Fibroblast of peridontal ligament (primary cell): ENCODE results near the gene NFE2.
"Not testable (repeated sequence)": the region's sequence is repeated elsewhere in the genome, so short reads cannot be mapped to it uniquely, and the experiment has no call there.

Experiments used
- DNase-seq: peaks from one replicate; pipeline ENCODE4 v3.0.0-alpha.2; 2010; ENCODE audit errors: extremely low read depth

NFE2 gene

GRCh38 chr12:54300732-54301427, at the start of gene NFE2:
NFE2 (minus strand) TSS chr12:54301015; CDS start chr12:54295248, 5,767 bp downstream.
- peak; percentile 68 for DNase-seq

GRCh38 chr12:54349679-54350078, 48.9 kb upstream of the NFE2 start:
- no peak for DNase-seq

DNA sequence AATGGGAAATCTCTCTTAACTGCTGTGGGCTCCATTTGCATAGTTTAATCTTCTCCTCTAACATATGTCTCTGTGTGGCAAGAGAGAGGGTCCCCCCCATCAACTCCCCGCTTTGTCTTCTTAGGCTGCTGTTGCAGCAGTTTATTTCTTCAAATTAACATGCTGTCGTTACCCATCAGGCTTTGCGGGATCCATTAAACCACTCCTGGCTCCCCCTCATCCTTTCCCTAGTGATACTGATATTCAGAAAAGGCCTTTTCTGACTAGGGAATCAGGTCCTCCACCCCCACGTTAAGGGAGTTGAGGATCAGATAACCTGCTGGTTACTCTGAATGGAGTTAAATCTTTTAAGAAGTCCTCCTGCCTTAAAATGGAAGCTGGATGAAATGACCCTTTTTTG, 48.2 kb upstream of the NFE2 start:
- DNase-seq, result no peak

DNA sequence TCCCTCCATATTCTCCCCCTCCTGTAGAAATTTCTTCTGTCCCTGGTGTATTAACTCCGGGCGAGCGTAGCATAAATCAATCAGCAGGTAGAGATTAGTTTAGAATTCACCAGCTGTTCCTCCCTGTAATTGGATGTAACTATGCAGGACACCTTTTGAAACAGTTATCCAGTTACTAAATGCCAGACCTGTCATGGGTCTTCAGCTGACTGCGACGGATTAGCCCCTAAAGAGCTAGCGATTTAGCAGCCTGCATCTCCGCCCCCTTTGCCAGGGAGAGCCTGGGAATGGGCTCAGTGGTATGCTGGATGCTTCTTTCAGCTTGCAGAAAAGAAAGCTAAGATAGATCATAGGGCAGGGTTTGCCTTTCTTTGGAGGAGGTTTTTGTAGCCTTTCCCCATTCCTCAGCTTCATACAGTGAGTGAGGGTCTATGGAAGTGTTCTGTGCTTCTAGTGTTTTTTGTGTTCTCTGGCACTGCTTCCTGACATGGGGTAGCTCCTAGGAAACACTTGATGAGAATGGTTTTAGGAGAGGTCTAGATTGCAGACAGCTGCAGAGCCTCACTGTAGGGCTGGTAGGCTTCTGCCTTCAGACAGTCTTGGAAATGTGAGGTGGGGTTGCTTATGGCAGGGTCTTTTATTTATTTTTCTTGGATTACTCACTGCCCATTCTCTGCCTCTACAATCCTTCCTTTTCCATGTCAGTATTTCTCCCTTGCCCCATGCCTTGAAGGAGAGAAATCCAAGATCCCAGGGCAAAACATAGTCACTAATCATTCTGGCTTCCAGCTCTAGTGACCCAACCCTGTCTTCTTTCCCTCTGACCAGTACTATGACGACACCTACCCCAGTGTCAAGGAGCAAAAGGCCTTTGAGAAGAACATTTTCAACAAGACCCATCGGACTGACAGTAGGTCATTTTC, 40.8 kb upstream of the NFE2 start:
- DNase-seq, result no peak

DNA sequence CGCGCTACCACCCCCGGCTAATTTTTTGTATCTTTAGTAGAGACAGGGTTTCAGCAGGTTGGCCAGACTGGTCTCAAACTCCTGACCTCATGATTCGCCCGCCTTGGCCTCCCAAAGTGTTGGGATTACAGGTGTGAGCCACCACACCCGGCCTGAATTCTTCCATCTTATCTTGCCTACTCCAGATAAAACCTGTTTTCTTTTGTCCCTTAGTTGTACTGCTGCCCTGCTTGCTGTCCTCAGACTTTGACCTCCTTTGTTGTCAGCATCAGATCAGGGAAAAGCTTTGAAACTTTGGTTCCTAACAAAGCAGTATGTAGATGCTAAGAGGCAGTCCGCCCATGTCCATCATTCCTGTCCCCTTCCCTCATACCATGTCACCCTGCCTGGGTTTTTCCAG, 40.0 kb upstream of the NFE2 start:
- DNase-seq, result no peak

GRCh38 chr12:54338698-54339296, 38.0 kb upstream of the NFE2 start:
- peak; percentile 57 for DNase-seq

- DNase-seq, result peak; percentile 21
Observed at GRCh38 chr12:54337854-54338650, 37.2 kb upstream of the NFE2 start.

GRCh38 chr12:54337280-54337842, 36.5 kb upstream of the NFE2 start:
- peak; percentile 21 for DNase-seq

DNA sequence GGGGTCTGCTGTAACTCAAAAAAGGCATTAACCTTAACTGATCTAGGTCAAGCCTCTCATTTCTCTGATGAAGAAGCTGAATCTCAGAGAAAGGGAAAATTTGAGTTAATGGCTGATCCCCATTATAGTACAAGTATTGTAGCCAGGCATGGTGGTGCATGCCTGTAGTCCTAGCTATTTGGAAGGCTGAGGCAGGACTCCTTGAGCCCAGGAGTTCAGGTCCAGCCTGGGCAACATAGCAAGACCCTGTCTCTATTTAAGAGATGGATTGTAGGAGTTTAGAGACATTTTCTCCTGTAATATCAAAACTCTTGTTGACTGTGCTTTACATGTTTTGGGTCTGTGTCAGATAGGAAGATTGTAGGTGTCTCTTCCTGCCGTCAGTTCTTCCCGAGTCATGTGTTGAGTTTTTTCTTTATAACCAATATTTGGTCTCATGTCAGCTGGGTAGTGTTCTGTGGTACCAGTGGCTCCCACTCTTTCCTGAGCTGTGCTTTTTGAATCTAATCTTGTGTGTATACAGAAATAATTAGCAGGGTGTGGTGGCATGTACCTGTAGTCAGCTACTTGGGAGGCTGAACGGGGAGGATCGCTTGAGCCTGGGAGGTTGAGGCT, 32.7 kb upstream of the NFE2 start:
- DNase-seq, result no peak

DNA sequence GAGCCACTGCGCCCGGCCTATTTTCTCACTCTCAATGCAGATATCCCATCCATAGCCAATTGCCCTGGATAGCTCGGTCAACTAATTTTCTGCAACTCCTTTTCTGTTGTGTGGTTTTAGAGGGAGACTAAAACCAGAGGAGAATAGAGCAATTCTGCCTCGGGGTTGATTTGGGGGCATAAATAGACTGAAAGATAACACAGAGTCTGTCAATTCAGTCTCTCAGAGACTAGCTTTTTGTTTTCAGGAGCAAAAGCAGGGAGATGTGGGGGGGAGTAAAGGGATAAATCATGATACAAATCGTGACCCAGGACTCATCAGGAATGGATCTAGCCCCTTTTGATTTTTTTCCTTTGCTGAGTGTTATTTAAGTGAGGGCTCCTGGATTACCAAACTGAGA, 30.6 kb upstream of the NFE2 start:
- no peak for DNase-seq

DNA sequence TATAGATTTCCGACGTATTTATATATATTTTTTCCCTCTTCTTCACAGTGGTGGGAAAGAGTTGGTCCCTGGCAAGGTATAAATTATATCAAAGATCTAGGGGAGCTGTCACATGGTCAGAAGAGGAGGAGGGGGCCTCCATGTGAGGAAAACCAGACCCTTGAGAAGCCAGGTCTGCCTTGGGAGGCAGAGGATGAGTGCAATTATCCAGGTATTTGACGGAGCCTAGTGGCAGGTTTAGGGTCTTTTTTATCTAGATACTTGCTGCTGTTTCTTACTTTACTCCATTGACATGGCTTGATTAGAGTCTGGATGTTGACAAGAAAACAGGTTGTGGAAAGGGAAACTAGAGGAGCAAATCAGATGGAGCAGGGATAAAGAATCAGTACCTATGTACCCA, 29.6 kb upstream of the NFE2 start:
- DNase-seq, result no peak

GRCh38 chr12:54329759-54330158, 28.9 kb upstream of the NFE2 start:
- no peak for DNase-seq

DNA sequence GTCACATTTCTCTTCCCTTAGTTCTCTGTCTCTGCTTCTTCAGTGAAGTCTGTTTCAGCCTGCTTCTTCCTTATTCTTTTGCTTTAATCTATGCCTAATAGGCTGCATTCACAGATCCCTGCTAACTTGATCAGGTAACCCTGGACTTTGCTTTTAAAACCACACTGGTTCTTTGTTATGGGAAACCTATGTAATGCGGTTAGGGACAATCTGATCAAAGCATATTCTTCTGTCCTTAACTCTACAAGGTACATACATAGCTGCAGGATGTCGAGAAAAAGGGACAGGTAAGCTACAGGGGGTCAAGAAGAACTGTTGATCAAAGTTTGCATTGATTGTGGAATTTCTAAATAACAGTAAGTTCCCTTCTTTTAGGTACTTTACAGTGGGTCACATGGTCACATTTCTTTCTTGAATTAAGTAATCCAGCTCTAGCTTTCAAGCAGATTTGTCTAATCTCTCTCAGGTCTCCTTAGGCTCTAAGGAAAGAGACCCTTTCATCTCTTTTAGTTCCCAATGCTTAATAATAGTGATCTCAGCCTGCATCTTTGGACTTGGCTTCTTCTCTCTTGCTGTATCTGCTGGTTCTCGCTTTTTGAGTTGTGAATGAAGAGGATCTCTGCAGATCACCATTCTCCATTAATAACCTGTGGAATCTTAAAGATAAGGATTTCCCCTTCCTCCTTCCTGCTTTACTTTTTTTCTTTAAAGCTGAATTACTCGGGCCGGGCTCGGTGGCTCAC, 28.0 kb upstream of the NFE2 start:
- DNase-seq, result no peak

- DNase-seq, result not testable (repeated sequence)
Observed at GRCh38 chr12:54325442-54326109, 24.8 kb upstream of the NFE2 start.

GRCh38 chr12:54324617-54325441, 24.0 kb upstream of the NFE2 start, which contains the start of gene COPZ1:
COPZ1 (plus strand) TSS chr12:54325131; CDS start chr12:54325164, 33 bp downstream.
- DNase-seq, result peak; percentile 100

GRCh38 chr12:54321363-54321762, 20.5 kb upstream of the NFE2 start:
- DNase-seq, result no peak

DNA sequence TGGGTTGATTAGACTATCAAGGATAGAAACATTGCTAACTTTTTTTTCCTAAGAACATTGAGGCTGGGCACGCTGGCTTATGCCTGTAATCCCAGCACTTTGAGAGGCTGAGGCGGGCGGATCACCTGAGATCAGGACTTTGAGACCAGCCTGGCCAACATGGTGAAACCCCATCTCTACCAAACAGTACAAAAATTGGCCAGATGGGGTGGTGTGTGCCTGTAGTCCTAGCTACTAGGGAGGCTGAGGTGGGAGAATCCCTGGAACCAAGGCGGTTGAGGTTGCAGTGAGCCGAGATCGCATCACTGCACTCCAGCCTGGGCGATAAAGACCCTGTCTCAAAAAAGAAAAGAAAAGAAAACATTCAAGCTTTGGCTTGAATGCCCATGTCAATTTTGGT, 11.5 kb upstream of the NFE2 start:
- DNase-seq, result not testable (repeated sequence)

DNA sequence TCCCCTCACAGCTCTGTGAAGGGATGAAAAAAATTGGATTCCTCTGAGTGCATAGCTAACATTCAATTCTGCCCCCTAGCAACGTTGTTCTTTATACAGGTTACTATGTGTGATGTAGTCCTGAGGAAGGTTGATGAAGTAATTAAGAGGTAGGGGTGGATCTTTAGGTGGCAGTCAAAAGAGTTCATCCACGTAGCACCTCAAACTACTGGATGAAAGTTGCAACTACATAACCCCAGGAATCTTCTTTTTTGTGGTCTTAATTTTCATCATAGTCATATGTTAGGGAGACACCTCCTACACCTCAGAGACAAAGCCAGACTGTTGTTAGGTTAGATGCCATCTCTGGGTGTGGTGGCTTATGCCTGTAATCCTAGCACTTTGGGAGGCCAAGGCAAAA, 10.2 kb upstream of the NFE2 start:
- no peak for DNase-seq
